NCI-H1436 treated with DMSO at 0.1 percent for 48 hours (cell line): Measurements from ENCODE around the gene NHLH2.

ENCODE experiments used
- DNase-seq: peaks from one replicate; lab custom pipeline; 2025; lab: John Stamatoyannopoulos, UW

The NHLH2 gene

GRCh38 chr1:115802416-115802815, 38.5 kb downstream of the NHLH2 start:
- no peak for DNase-seq

- DNase-seq = no peak
Measured at GRCh38 chr1:115797486-115797885, 43.4 kb downstream of the NHLH2 start.

- no peak for DNase-seq
Measured at GRCh38 chr1:115796897-115797296, 44.0 kb downstream of the NHLH2 start.

- DNase-seq = no peak
Measured at GRCh38 chr1:115796036-115796435, 44.9 kb downstream of the NHLH2 start.

- DNase-seq = no peak
Measured at GRCh38 chr1:115794976-115795639, 45.8 kb downstream of the NHLH2 start.

GRCh38 chr1:115793162-115793561, 47.8 kb downstream of the NHLH2 start:
- DNase-seq = no peak

- no peak for DNase-seq
Measured at GRCh38 chr1:115791816-115792215, 49.1 kb downstream of the NHLH2 start.

GRCh38 chr1:115790846-115791245, 50.1 kb downstream of the NHLH2 start:
- DNase-seq = no peak

- no peak for DNase-seq
Measured at GRCh38 chr1:115790356-115790755, 50.6 kb downstream of the NHLH2 start.
